ENCODE measurements around the gene HSD17B11. TPM values are rescaled to one million over a fixed set of nuclear protein-coding genes. Genes with fewer than 3 reads are reported as not detected.

Gene HSD17B11
- total RNA-seq, 1 experiment from 2014 or later, result 8.8 TPM

- no peak overlapping the region for H2BK120ac ChIP-seq (ENCODE audit: low read depth, low read length, poor library complexity, severe bottlenecking)
- H3K23ac ChIP-seq (ENCODE audit: insufficient read length, low read depth, low read length), result no peak overlapping the region
- no peak overlapping the region for H3K14ac ChIP-seq (ENCODE audit: insufficient read depth, low read length)
- no peak overlapping the region for H3T11ph ChIP-seq (ENCODE audit: low read length)
- H4K20me1 ChIP-seq (ENCODE audit: control insufficient read depth, insufficient read depth, insufficient read length), result no peaks in the 10 kb centered on the region
- H2AK5ac ChIP-seq (ENCODE audit: insufficient read length, low read length), result no peak overlapping the region
- H3K18ac ChIP-seq (ENCODE audit: insufficient read length, low read depth, low read length), result no peak overlapping the region
- DNase-seq, result no peak
- Mint-ChIP-seq H3K27me3 (ENCODE audit: low read depth) (no peaks in the 10 kb centered on the region), H3K4me3 (no peak overlapping the region), H3K36me3 (ENCODE audit: insufficient read depth in 1 of 3, low read depth in 3 of 3) (peaks cover 31 to 44% (median 34%) of the 10 kb centered on the region in 3 experiments), H3K27ac (no peak overlapping the region), H3K4me1 (peaks cover 9 to 17% of the 10 kb centered on the region in 2 experiments), H3K9me3 (peaks cover 0 to 7% of the 10 kb centered on the region in 2 experiments; a peak in 2 of 5 replicates)
- H2BK5ac ChIP-seq (ENCODE audit: insufficient read length, low read length), result no peak overlapping the region
- H2BK20ac ChIP-seq (ENCODE audit: low read depth, low read length, poor library complexity, severe bottlenecking), result no peak overlapping the region
- H3K9ac ChIP-seq (ENCODE audit: extremely low read depth, insufficient read length, low read length), result no peak overlapping the region
- WGBS (ENCODE audit: extremely low coverage, insufficient read length, low lambda C conversion rate), result no CpG with 5 or more reads among the region's 2 CpGs
- H4K91ac ChIP-seq (ENCODE audit: insufficient read length, low read depth, low read length), result no peak overlapping the region
- no peak overlapping the region for H4K5ac ChIP-seq (ENCODE audit: insufficient read length, low read depth, low read length)
- no peak overlapping the region for H4K8ac ChIP-seq (replicated peaks; ENCODE audit: insufficient read length, low read depth, low read length)
- H2BK12ac ChIP-seq (ENCODE audit: insufficient read length, low read depth, low read length), result no peak overlapping the region
- no peak overlapping the region for H2AFZ ChIP-seq (ENCODE audit: low read length)
- H3K4me1 ChIP-seq (ENCODE audit: insufficient read depth, low read length), result no peaks in the 10 kb centered on the region
- no peaks in the 10 kb centered on the region for H3K27me3 ChIP-seq (ENCODE audit: insufficient read depth, low read length)
- no peaks in the 10 kb centered on the region for H3K79me1 ChIP-seq (ENCODE audit: insufficient read depth, low read depth, low read length, poor library complexity, severe bottlenecking)
- H3K4me2 ChIP-seq (ENCODE audit: insufficient read depth, insufficient read length, low read length), result no peak overlapping the region
- H3K79me2 ChIP-seq (ENCODE audit: insufficient read depth, low read length), result no peaks in the 10 kb centered on the region
- no peak overlapping the region for H3K27ac ChIP-seq (ENCODE audit: insufficient read length, low read depth, low read length)
- no peak for TF ChIP-seq CTCF (conservative IDR thresholded peaks at IDR 0.05)
- no peak overlapping the region for H3K56ac ChIP-seq (ENCODE audit: insufficient read length, low read depth, low read length)
- no peaks in the 10 kb centered on the region for H3K23me2 ChIP-seq (ENCODE audit: insufficient read length, low read depth, low read length, poor library complexity, severe bottlenecking)
- no peak overlapping the region for H3K4ac ChIP-seq (ENCODE audit: low read depth, low read length)
- no peak overlapping the region for H2BK15ac ChIP-seq (ENCODE audit: low read depth, low read length)
- H3K9me3 ChIP-seq (ENCODE audit: control insufficient read depth, low read depth, low read length), result no peaks in the 10 kb centered on the region
Measured at GRCh38 chr4:87366521-87367162, 24.3 kb downstream of the HSD17B11 start.

All from H9 (cell line).